H1 (cell line): ENCODE measurements around the gene ZNF69. TPM values are rescaled to one million over a fixed set of nuclear protein-coding genes. Genes with fewer than 3 reads are reported as not detected.

ENCODE experiments used
- CTCF ChIA-PET: fragments of 300-600 bp; sonication (Branson Sonifier 250); formaldehyde crosslinking; loops from one replicate; lab custom pipeline; 2021; ENCODE audit not compliant: partially characterized antibody; lab: Charles Lee
- POLR2A ChIA-PET: fragments of 300-600 bp; sonication (Branson Sonifier 250); formaldehyde crosslinking; loops from one replicate; lab custom pipeline; 2021; ENCODE audit warnings: inconsistent platforms; ENCODE audit not compliant: partially characterized antibody; lab: Charles Lee
- DNase-seq, 2 experiments: peaks; one replicate each; pipeline versions ENCODE4 v3.0.0 to v3.0.0-alpha.2; 2010 to 2022; ENCODE audit warnings: low spot score in 2 of 2, low read depth in 1 of 2, mixed read lengths in 1 of 2
- FAIRE-seq: peaks from 2 replicates; lab custom pipeline; 2011; peaks lifted over from hg19 to GRCh38; lab: Jason Lieb, UNC
- H2AFZ ChIP-seq: 2 replicates; pipeline ENCODE4 v1.8.1; 2012; ENCODE audit warnings: low read length, inconsistent platforms
- H2AK5ac ChIP-seq: 2 replicates; pipeline ENCODE4 v1.6.1; 2013; ENCODE audit warnings: low read depth, low read length
- H2BK120ac ChIP-seq: replicated peaks from 2 replicates; pipeline ENCODE3; 2013; ENCODE audit warnings: low read depth, low read length, inconsistent platforms
- H2BK12ac ChIP-seq: 2 replicates; pipeline ENCODE4 v1.6.1; 2013; ENCODE audit warnings: low read depth, low read length
- H2BK15ac ChIP-seq: 2 replicates; pipeline ENCODE4 v1.6.1; 2013; ENCODE audit warnings: low read length
- H2BK20ac ChIP-seq: 2 replicates; pipeline ENCODE4 v1.6.1; 2013; ENCODE audit warnings: low read length
- H2BK5ac ChIP-seq: 2 replicates; pipeline ENCODE4 v1.6.1; 2013; ENCODE audit warnings: low read depth, low read length
- H3K14ac ChIP-seq: 2 replicates; pipeline ENCODE4 v1.6.1; 2013; ENCODE audit warnings: inconsistent platforms; ENCODE audit not compliant: insufficient read length
- H3K18ac ChIP-seq: 2 replicates; pipeline ENCODE4 v1.6.1; 2013; ENCODE audit warnings: low read length; ENCODE audit errors: extremely low read depth
- H3K23ac ChIP-seq: 2 replicates; pipeline ENCODE4 v1.6.1; 2013; ENCODE audit warnings: inconsistent platforms; ENCODE audit not compliant: insufficient read length
- H3K23me2 ChIP-seq: 2 replicates; pipeline ENCODE4 v1.6.1; 2013; ENCODE audit warnings: low read depth, low read length
- H3K27ac ChIP-seq: 2 replicates; pipeline ENCODE4 v1.6.1; 2011; ENCODE audit warnings: low read depth, low read length, inconsistent platforms
- H3K27me3 ChIP-seq, 4 experiments: replicated peaks in 1 of 4; 1 replicate in 1 of 4; 2 replicates in 3 of 4; pipeline versions ENCODE4 v1.6.1 to v1.8.1; 2011 to 2013; ENCODE audit warnings: low read length in 3 of 4, mild to moderate bottlenecking in 3 of 4, inconsistent platforms in 2 of 4, mixed read lengths in 2 of 4, moderate library complexity in 1 of 4; ENCODE audit not compliant: control insufficient read depth in 3 of 4, insufficient read depth in 3 of 4; ENCODE audit errors: extremely low read depth in 1 of 4
- H3K36me3 ChIP-seq, 4 experiments: 2 replicates each; pipeline versions ENCODE4 v1.6.1 to v1.8.1; 2011 to 2013; ENCODE audit warnings: mild to moderate bottlenecking in 4 of 4, low read length in 3 of 4, moderate library complexity in 2 of 4, control low read depth in 1 of 4, inconsistent platforms in 1 of 4; ENCODE audit not compliant: insufficient read depth in 4 of 4, control insufficient read depth in 2 of 4
- H3K4ac ChIP-seq: replicated peaks from 2 replicates; pipeline ENCODE3; 2013; ENCODE audit warnings: low read length, low read depth, mixed read lengths, inconsistent platforms; ENCODE audit not compliant: insufficient read length
- H3K4me1 ChIP-seq, 4 experiments: replicated peaks in 1 of 4; 1 replicate in 1 of 4; 2 replicates in 3 of 4; pipeline versions ENCODE4 v1.6.1 to v1.8.1; 2011 to 2013; ENCODE audit warnings: low read length in 3 of 4, inconsistent platforms in 2 of 4, mixed read lengths in 1 of 4; ENCODE audit not compliant: insufficient read depth in 4 of 4, control insufficient read depth in 3 of 4
- H3K4me2 ChIP-seq, 2 experiments: 2 replicates each; pipeline versions ENCODE4 v1.6.1 to v1.8.1; 2011 to 2013; ENCODE audit warnings: low read depth in 2 of 2, low read length in 2 of 2, control low read depth in 1 of 2, inconsistent platforms in 1 of 2, mild to moderate bottlenecking in 1 of 2; ENCODE audit not compliant: insufficient read depth in 1 of 2
- H3K4me3 ChIP-seq, 4 experiments: fragments of 200-600, 300-600 bp in 1 of 4; sonication (generic), shearing (Covaris generic), sonication (Bioruptor Twin) in 1 of 4; 2 replicates each; pipeline versions ENCODE4 v1.5.1 to v1.8.1; 2011 to 2016; ENCODE audit warnings: low read length in 4 of 4, low read depth in 3 of 4, control low read depth in 2 of 4, inconsistent platforms in 2 of 4, mild to moderate bottlenecking in 2 of 4, mixed read lengths in 1 of 4, moderate library complexity in 1 of 4; ENCODE audit not compliant: insufficient read depth in 2 of 4; ENCODE audit errors: extremely low read depth in 1 of 4
- H3K56ac ChIP-seq: replicated peaks from 2 replicates; pipeline ENCODE3; 2013; ENCODE audit warnings: low read depth, mild to moderate bottlenecking, mixed read lengths, low read length, inconsistent platforms; ENCODE audit not compliant: insufficient read length
- H3K79me1 ChIP-seq: 2 replicates; pipeline ENCODE4 v1.6.1; 2013; ENCODE audit warnings: low read depth, low read length, control low read depth
- H3K79me2 ChIP-seq, 2 experiments: 2 replicates each; pipeline versions ENCODE4 v1.6.1 to v1.8.1; 2012 to 2013; ENCODE audit warnings: low read length in 2 of 2, mild to moderate bottlenecking in 2 of 2, inconsistent platforms in 1 of 2; ENCODE audit not compliant: insufficient read depth in 2 of 2, control insufficient read depth in 1 of 2
- H3K9ac ChIP-seq, 4 experiments: replicated peaks in 1 of 4; 1 replicate in 1 of 4; 2 replicates in 3 of 4; pipeline versions ENCODE4 v1.6.1 to v1.8.1; 2011 to 2013; ENCODE audit warnings: low read depth in 3 of 4, low read length in 3 of 4, control low read depth in 2 of 4, mild to moderate bottlenecking in 2 of 4, moderate library complexity in 2 of 4, inconsistent platforms in 1 of 4; ENCODE audit errors: extremely low read depth in 1 of 4
- H3K9me3 ChIP-seq, 2 experiments: 2 replicates each; pipeline versions ENCODE4 v1.6.1 to v1.8.1; 2012 to 2013; ENCODE audit warnings: mild to moderate bottlenecking in 2 of 2, moderate library complexity in 2 of 2, control low read depth in 1 of 2, inconsistent platforms in 1 of 2, low read depth in 1 of 2, low read length in 1 of 2, mixed read lengths in 1 of 2; ENCODE audit not compliant: insufficient read depth in 2 of 2
- H4K20me1 ChIP-seq, 2 experiments: replicated peaks in 1 of 2; 2 replicates each; pipeline versions ENCODE3 to v1.8.1; 2011 to 2013; ENCODE audit warnings: inconsistent platforms in 2 of 2, low read length in 2 of 2, mild to moderate bottlenecking in 1 of 2; ENCODE audit not compliant: insufficient read depth in 2 of 2, control insufficient read depth in 1 of 2
- H4K5ac ChIP-seq: 2 replicates; pipeline ENCODE4 v1.6.1; 2013; ENCODE audit warnings: low read length, low read depth, mixed read lengths, inconsistent platforms; ENCODE audit not compliant: insufficient read length
- H4K8ac ChIP-seq: 2 replicates; pipeline ENCODE4 v1.8.0; 2013; ENCODE audit warnings: mild to moderate bottlenecking, moderate library complexity, low read length, inconsistent platforms; ENCODE audit not compliant: insufficient read depth; ENCODE audit errors: extremely low read depth
- H4K91ac ChIP-seq: replicated peaks from 2 replicates; pipeline ENCODE3; 2013; ENCODE audit warnings: low read length, mixed read lengths, inconsistent platforms; ENCODE audit not compliant: insufficient read length
- ASH2L ChIP-seq: fragments of 200-600, 300-600 bp; sonication (generic); IDR thresholded peaks from one replicate; pipeline ENCODE4 v1.7.1; 2017; ENCODE audit warnings: low read length
- BRCA1 ChIP-seq: IDR thresholded peaks from 2 replicates; pipeline ENCODE4 v1.6.1; 2012; ENCODE audit warnings: low read depth, low read length, improper control_type of control experiment
- CBX5 ChIP-seq: fragments of 300-800, 300-1000 bp; sonication (generic); IDR thresholded peaks from 2 replicates; pipeline ENCODE4 v1.7.1; 2016; ENCODE audit warnings: antibody characterized with exemption, low read length, low read depth
- EGR1 ChIP-seq: IDR thresholded peaks from 2 replicates; pipeline ENCODE4 v1.6.1; 2011; ENCODE audit warnings: low read depth, low read length, borderline replicate concordance
- EZH2 ChIP-seq: fragments of 200-600 bp; sonication (generic); IDR thresholded peaks from 2 replicates; pipeline ENCODE4 v1.7.1; 2012; ENCODE audit warnings: low read depth, mild to moderate bottlenecking, moderate library complexity, low read length, inconsistent platforms; ENCODE audit not compliant: severe bottlenecking
- GABPA ChIP-seq: IDR thresholded peaks from 2 replicates; pipeline ENCODE4 v1.6.1; 2011; ENCODE audit warnings: mild to moderate bottlenecking, low read length, moderate library complexity, borderline replicate concordance; ENCODE audit not compliant: insufficient read depth
- HDAC2 ChIP-seq, 2 experiments: fragments of 300-600 bp in 1 of 2; sonication (generic) in 1 of 2; IDR thresholded peaks; 2 replicates each; pipeline ENCODE4 v1.6.1; 2011 to 2012; ENCODE audit warnings: low read depth in 2 of 2, low read length in 2 of 2, mild to moderate bottlenecking in 2 of 2, moderate library complexity in 2 of 2, borderline replicate concordance in 1 of 2, inconsistent platforms in 1 of 2
- JUN ChIP-seq: IDR thresholded peaks from 2 replicates; pipeline ENCODE4 v1.6.1; 2011; ENCODE audit warnings: low read depth, mild to moderate bottlenecking, improper control_type of control experiment, low read length
- KDM4A ChIP-seq: IDR thresholded peaks from one replicate; pipeline ENCODE4 v1.7.1; 2012; ENCODE audit warnings: low read depth, mild to moderate bottlenecking, moderate library complexity, low read length, inconsistent platforms; ENCODE audit not compliant: severe bottlenecking
- RNF2 ChIP-seq: fragments of 200-900, 300-1000 bp; sonication (generic); IDR thresholded peaks from 2 replicates; pipeline ENCODE4 v1.7.1; 2016; ENCODE audit warnings: borderline replicate concordance, low read depth, mild to moderate bottlenecking, antibody characterized with exemption, low read length; ENCODE audit not compliant: poor library complexity, severe bottlenecking; ENCODE audit errors: missing control alignments
- SP4 ChIP-seq: IDR thresholded peaks from 2 replicates; pipeline ENCODE4 v1.6.1; 2012; ENCODE audit warnings: low read length, inconsistent platforms
- SUZ12 ChIP-seq: fragments of 200-600 bp; sonication (generic); IDR thresholded peaks from 2 replicates; pipeline ENCODE4 v1.6.1; 2012; ENCODE audit warnings: mild to moderate bottlenecking, inconsistent platforms, low read length, moderate library complexity, mixed read lengths
- TAF7 ChIP-seq: optimal IDR thresholded peaks from 2 replicates; pipeline ENCODE3; 2011; ENCODE audit warnings: low read depth, mild to moderate bottlenecking, inconsistent platforms, low read length, moderate library complexity, borderline replicate concordance
- ZNF274 ChIP-seq: IDR thresholded peaks from 2 replicates; pipeline ENCODE4 v1.7.0; 2012; ENCODE audit warnings: low read length, borderline replicate concordance; ENCODE audit errors: extremely low read depth
- WGBS, 2 experiments: shearing (Covaris generic) in 1 of 2; methylation state at CpG; one replicate each; pipeline versions ENCODE4 v1.1.6 to v1.1.7; 2013 to 2015; ENCODE audit warnings: low lambda C conversion rate in 2 of 2, mixed read lengths in 2 of 2, inconsistent platforms in 1 of 2, low coverage in 1 of 2, missing lambda C conversion rate in 1 of 2; ENCODE audit not compliant: insufficient replicate concordance in 2 of 2, insufficient coverage in 1 of 2, insufficient read length in 1 of 2; ENCODE audit errors: extremely low coverage in 1 of 2, missing lambda C conversion rate in 1 of 2; 5-methylcytosine and 5-hydroxymethylcytosine counted together
- polyA plus RNA-seq, 7 experiments: library from polyadenylated mRNA; depleted of rRNA in 3 of 7; stranded (reverse) in 5 of 7; unstranded in 2 of 7; fragments of >200 nt in 5 of 7; fragments of 200-250 nt in 2 of 7; gene quantifications; 1 replicate in 5 of 7; 2 replicates in 1 of 7; 4 replicates in 1 of 7; pipeline versions ENCODE4 v1.2.1 to v1.2.3, GENCODE V29; 2011 to 2013; ENCODE audit warnings: missing spikeins in 2 of 7, mixed read lengths in 2 of 7
- total RNA-seq: library from RNA; stranded (reverse); fragmentation: NEBNext Ultra II Directional; extraction: Animal tissue kit (Norgen Biotek cat#: 25700); gene quantifications from 2 replicates; pipeline ENCODE4 v1.2.1, GENCODE V29; 2021

The ZNF69 gene
- total and polyA plus RNA-seq, 2 of the 8 experiments (the other 6 are each of a cell fraction or from before 2014, with no cell fraction given), result 5.6 to 22.8 TPM

DNA sequence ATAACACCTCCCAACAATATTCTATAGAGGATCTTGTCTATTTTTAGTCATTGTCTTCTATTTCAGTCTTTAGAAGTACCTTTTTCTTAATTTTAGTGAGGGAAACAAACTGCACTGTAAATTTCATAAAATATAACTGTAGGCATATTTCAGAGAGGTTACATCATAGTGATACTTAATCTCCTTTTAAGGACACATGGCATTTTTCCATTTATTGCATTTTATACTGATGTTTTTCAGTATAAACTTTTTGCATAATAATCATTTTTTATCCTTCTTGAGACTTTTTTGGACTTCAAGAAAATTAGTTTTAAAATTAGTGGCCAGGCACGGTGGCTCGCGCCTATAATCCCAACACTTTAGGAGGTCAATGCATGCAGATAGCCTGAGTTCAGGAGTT is 43.9 kb downstream of the ZNF69 start:
- Histone ChIP-seq H3K4me3 (no peak overlapping the region), H3K9ac (no peak overlapping the region), H4K91ac (no peak overlapping the region), H3K23me2 (no peaks in the 10 kb centered on the region), H4K5ac (no peak overlapping the region), H2AFZ (no peak overlapping the region), H4K8ac (no peak overlapping the region), H2BK12ac (no peak overlapping the region), H3K79me1 (no peaks in the 10 kb centered on the region; the same call in 1 of the 2 replicates), H2AK5ac (no peak overlapping the region), H3K23ac (no peak overlapping the region), H3K14ac (no peak overlapping the region), H2BK5ac (no peak overlapping the region), H2BK20ac (no peak overlapping the region), H3K4ac (no peak overlapping the region), H3K27me3 (no peaks in the 10 kb centered on the region), H3K79me2 (peaks cover 0 to 13% of the 10 kb centered on the region in 2 experiments; a peak in 2 of 4 replicates), H3K36me3 (no peaks in the 10 kb centered on the region; a peak in 1 of 8 replicates), H3K9me3 (peaks cover 0 to 7% of the 10 kb centered on the region in 2 experiments; a peak in 2 of 4 replicates), H3K56ac (no peak overlapping the region), H3K27ac (no peak overlapping the region), H4K20me1 (no peaks in the 10 kb centered on the region), H3K4me1 (no peaks in the 10 kb centered on the region), H2BK120ac (no peak overlapping the region), H2BK15ac (no peak overlapping the region), H3K4me2 (no peak overlapping the region), H3K18ac (no peak overlapping the region)
- ChIA-PET CTCF (no interaction called here), POLR2A (no interaction called here)
- 100% methylated on average over 3 of the region's 3 CpGs; no CpG with 5 or more reads in 1 of the 2 experiments for WGBS, 2 experiments
- DNase-seq (no peak), FAIRE-seq (no peak)
- TF ChIP-seq RNF2, result no peak
- no peak for TF ChIP-seq TAF7
- no peak for TF ChIP-seq KDM4A
- no peak for TF ChIP-seq HDAC2 (IDR thresholded peaks at IDR 0.05; ENCODE audit: borderline replicate concordance in 1 of 2, low read depth in 2 of 2, low read length in 2 of 2)
- no peak for TF ChIP-seq ZNF274
- no peak for TF ChIP-seq CBX5
- no peak for TF ChIP-seq EZH2
- TF ChIP-seq GABPA, result no peak
- no peak for TF ChIP-seq SP4
- TF ChIP-seq EGR1, result no peak
- no peak for TF ChIP-seq JUN
- TF ChIP-seq ASH2L, result no peak
- no peak for TF ChIP-seq SUZ12
- TF ChIP-seq BRCA1, result no peak
